NT2/D1 (cell line): ENCODE data around the gene ANTKMT.
"Not testable (repeated sequence)": the region's sequence is repeated elsewhere in the genome, so short reads cannot be mapped to it uniquely, and the experiment has no call there.

Experiments used
- YY1 ChIP-seq: IDR thresholded peaks from 2 replicates; pipeline ENCODE4 v1.6.1; 2011; ENCODE audit not compliant: insufficient read length, insufficient read depth
- ZNF274 ChIP-seq: IDR thresholded peaks from 2 replicates; pipeline ENCODE4 v1.6.1; 2011; ENCODE audit warnings: mild to moderate bottlenecking, low read depth, low read length

GRCh38 chr16:754121-754607, 33.2 kb downstream of the ANTKMT start:
- not testable (repeated sequence) for TF ChIP-seq ZNF274, YY1
